Measurements from ENCODE around the gene DNAJB5.

The DNAJB5 gene

GRCh38 chr9:34992376-34992951, 2.9 kb downstream of the DNAJB5 start:
- ChIA-PET POLR2A (interaction anchor here (1.4 kb wide), 1 partner anchor 87 kb away, joined by 4 read pairs; the partner anchor contains the start of gene FANCG), CTCF (interaction anchor here (0.9 to 7.9 kb wide), 9 partner anchors 9 to 105 kb away, joined by 3 to 48 read pairs (median 7); partner anchors contain the start of gene PIGO)
- DNase-seq (ENCODE audit: extremely low spot score) = no peak
- TF ChIP-seq CTCF (IDR thresholded peaks at IDR 0.05; ENCODE audit: control extremely low read depth, extremely low read depth, low read depth, missing control alignments) = no peak

GRCh38 chr9:34993502-34994259, 4.1 kb downstream of the DNAJB5 start:
- ChIA-PET POLR2A (interaction anchor here (0.8 to 1.4 kb wide), 3 partner anchors 66 to 86 kb away, joined by 3 to 4 read pairs (median 4); partner anchors contain the start of gene FANCG), CTCF (interaction anchor here (1.0 to 7.9 kb wide), 8 partner anchors 10 to 104 kb away, joined by 3 to 48 read pairs (median 12); partner anchors contain the start of gene PIGO)
- DNase-seq (ENCODE audit: extremely low spot score) = no peak
- no peak for TF ChIP-seq CTCF (IDR thresholded peaks at IDR 0.05; ENCODE audit: control extremely low read depth, extremely low read depth, low read depth, missing control alignments)

GRCh38 chr9:34994260-34994899, 4.8 kb downstream of the DNAJB5 start:
- ChIA-PET POLR2A (interaction anchor here (1.2 to 1.4 kb wide), 2 partner anchors 65 to 85 kb away, joined by 4 read pairs; partner anchors contain the start of gene FANCG), CTCF (interaction anchor here (0.7 to 7.9 kb wide), 12 partner anchors 9 to 609 kb away, joined by 3 to 48 read pairs (median 4); partner anchors contain the start of gene PIGO)
- DNase-seq (ENCODE audit: extremely low spot score) = no peak
- peak; percentile 38 for TF ChIP-seq CTCF (IDR thresholded peaks at IDR 0.05; ENCODE audit: control extremely low read depth, extremely low read depth, low read depth, missing control alignments)

- ChIA-PET POLR2A (no interaction called here), CTCF (interaction anchor here (0.7 to 7.9 kb wide), 12 partner anchors 8 to 609 kb away, joined by 3 to 48 read pairs (median 4); partner anchors contain the start of gene PIGO)
- no peak for TF ChIP-seq CTCF (IDR thresholded peaks at IDR 0.05; ENCODE audit: control extremely low read depth, extremely low read depth, low read depth, missing control alignments)
- no peak for DNase-seq (ENCODE audit: extremely low spot score)
Observed at GRCh38 chr9:34994900-34995669, 5.5 kb downstream of the DNAJB5 start.

- CTCF ChIA-PET = interaction anchor here (1.3 to 7.9 kb wide), 6 partner anchors 12 to 608 kb away, joined by 3 to 48 read pairs (median 18); partner anchors contain the start of gene PIGO
- no peak for DNase-seq (ENCODE audit: extremely low spot score)
- POLR2A ChIA-PET = no interaction called here
- TF ChIP-seq CTCF (IDR thresholded peaks at IDR 0.05; ENCODE audit: control extremely low read depth, extremely low read depth, low read depth, missing control alignments) = no peak
Observed at GRCh38 chr9:34995670-34996060, 6.1 kb downstream of the DNAJB5 start.

All from GM10248 (cell line).